HG02798 (cell line): Measurements from ENCODE around the gene RAB24.
"Not testable (repeated sequence)": the region's sequence is repeated elsewhere in the genome, so short reads cannot be mapped to it uniquely, and the experiment has no call there.

Experiments
- ATAC-seq: cut with Tn5 transposase; IDR thresholded peaks from one replicate; pipeline ENCODE4 v1.9.1; 2021; ENCODE audit warnings: mild to moderate bottlenecking; ENCODE audit not compliant: unreplicated experiment, poor library complexity

The RAB24 gene

GRCh38 chr5:177311723-177312648 lies 8.5 kb upstream of the RAB24 start, which contains the start of gene MXD3:
Gene MXD3, minus strand, starts transcription at chr5:177311898. Its CDS starts 68 bp downstream, at chr5:177311830.
- ATAC-seq = peak; percentile 86

GRCh38 chr5:177311392-177311722 lies 7.8 kb upstream of the RAB24 start:
- ATAC-seq = no peak

- ATAC-seq = peak; percentile 25
These were observed 7.4 kb upstream of the RAB24 start for GRCh38 chr5:177310757-177311391.

DNA sequence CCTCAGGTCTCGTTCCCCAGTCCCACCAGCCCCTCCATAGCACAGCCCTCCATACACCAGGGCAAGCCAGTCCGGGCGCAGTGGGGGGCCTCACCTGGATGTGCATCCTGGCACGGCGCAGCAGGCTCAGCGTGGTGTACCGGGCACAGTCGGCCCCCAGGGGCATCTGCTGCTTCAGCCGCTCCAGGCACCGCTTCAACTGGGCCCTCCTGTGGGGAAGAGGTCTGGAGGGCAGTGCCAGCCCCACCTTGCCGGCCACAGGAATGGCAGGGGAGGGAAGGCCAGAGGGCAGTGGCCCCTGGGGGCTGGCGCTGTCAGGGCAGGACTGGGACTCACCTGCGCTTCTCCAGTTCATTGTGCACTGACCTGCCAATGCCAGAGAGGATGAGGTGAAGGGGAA lies 6.8 kb upstream of the RAB24 start:
- no peak for ATAC-seq

DNA sequence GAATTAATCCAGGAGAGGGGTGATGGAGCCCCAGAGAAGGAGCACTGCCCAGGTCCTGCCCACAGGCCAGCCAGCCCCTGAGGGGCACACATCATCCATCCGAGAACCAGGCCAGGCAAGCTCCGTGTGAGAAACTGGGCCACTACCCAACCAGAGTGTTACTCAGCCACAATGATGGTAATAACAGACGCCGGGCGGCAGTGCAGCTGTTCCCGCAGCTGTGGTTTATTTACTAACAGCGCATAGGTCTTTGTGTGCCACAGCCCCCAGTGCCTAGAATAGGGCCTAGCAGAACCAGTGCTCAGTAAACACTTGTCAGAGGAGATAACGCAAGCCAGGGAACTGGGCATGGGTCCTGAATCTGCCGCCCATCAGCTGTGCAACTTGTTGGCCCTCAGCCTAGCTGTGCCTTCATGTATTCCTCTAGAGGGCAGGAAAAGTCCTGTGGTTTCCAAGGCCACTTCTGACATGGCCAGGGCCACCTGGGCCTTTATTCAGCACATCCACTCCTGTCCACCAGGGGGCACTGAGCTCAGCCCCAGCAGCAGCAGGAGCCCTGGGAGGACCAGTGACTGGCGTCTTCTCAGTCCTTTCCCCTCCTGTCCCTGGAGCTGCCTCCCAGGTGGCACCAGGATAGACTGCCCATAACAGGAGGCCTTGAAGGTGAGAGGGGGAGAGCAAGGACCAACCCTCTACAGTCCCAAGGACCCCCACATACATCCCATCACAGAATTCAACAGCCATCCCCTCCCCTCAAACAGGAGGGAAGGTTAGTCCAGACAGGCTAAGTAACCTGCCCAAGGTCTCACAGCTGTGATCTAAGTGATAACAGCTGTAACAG lies 6.1 kb upstream of the RAB24 start:
- ATAC-seq = peak; percentile 15

DNA sequence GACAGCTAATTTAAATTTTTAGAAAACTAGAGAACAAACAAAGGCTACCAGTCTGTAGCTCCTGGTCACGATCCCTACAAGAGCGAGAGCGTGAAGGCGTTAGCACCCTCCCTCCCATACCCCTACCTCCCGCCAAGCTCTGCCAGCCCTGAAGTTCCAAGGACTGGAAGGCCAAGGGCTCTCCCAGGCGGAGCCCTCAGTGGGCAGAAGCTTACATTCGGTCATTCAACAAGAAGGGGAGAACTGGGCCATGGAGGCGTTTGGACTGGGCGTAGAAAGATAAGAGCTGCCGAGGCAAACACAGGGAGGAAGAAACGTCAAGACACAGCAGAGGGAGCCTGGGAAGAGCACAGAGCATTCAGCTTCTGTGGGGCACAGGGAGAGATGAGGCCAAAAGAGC lies 5.2 kb upstream of the RAB24 start:
- no peak for ATAC-seq

DNA sequence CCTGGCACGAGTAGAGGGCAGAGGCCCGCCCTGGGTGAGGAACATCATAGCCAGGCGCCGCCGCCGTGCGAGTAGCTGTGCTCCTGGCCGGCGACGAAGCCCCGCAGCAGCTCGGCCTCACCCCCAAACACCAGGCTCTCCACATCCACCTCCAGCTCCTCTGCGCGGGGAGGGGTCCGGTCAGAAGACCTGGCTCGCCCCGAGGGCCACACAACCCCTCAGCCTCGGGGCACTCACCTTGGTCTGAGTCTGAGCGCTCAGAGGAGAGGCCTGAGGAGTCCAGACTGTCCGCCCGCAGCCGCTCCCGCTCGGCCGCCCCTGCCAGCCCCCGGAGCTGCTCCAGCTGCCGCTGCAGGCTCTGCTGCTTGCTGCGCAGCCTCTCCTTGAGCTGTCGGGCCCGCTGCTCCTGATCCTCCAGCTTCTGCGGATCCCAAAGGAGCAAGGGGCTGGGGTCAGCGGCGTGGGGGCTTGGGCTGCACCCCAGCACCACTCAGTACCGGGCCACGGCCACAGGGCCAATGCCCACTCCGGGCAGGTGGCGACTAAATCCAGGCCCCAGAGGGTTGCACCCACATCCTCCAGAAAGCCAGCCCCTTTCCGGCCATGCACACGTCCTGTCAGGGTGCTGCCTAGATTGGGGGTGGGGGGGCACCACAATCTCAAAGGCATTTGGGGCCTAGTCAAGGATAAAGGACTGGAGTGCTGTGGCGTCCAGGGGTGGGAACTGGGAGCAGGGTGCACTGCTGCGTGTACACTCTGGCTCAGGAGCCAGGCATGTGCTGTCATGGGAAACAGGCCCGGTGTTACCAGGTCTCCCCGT lies 4.2 kb upstream of the RAB24 start:
- ATAC-seq = no peak

GRCh38 chr5:177306674-177307543 lies 3.4 kb upstream of the RAB24 start:
- no peak for ATAC-seq

- ATAC-seq = not testable (repeated sequence)
These were observed 2.7 kb upstream of the RAB24 start for GRCh38 chr5:177306103-177306640.

DNA sequence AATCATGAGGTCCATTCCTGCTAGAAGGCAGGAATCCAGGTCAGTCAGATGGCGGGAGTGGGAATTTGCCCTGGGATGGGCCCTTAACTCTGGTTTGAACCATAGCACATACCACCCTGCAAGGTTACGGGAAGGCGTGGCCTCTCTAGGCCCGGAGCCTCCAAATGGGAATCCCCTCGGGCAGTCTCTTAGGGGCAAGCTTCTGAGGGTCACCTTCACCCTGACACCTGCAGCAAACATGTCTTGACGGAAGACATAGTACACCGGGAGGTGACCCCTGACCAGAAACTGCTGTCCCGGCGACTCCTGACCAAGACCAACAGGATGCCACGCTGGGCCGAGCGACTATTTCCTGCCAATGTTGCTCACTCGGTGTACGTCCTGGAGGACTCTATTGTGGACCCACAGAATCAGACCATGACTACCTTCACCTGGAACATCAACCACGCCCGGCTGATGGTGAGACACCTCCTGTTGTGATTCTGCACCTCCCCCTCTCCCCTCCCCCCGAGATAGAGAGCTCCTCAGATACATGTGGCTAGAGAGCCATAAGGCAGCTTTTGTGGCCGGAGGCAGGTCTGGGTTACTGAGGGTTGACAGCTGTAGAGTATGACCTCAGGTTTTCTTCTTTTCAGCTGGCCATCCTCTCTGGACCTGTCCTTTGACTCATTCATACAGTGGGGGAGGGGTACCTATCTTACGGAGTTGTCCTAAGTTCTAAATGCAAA lies 1.0 kb upstream of the RAB24 start:
- no peak for ATAC-seq

DNA sequence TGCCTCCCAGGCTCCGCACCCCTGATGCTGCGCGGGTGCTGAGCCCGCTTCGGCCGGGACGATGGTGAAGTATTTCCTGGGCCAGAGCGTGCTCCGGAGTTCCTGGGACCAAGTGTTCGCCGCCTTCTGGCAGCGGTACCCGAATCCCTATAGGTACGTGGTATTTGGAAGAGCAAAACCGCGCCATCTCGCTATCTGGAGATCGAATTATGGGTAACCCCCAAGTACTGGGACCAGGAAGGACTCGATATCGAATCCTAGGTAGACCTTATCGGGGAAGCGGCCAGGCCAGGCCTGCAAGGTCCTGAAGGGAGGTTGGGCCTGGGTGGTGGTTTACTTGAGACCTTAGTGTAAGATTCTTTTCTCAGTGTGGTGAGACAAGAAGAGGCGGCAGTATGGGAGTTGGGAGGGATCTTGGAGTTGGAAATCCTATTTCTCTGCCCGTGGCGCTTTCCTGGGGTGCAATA lies 439 bp upstream of the RAB24 start:
- no peak for ATAC-seq

GRCh38 chr5:177302354-177303110 lies 987 bp downstream of the RAB24 start:
- no peak for ATAC-seq

- no peak for ATAC-seq
These were observed 1.9 kb downstream of the RAB24 start for GRCh38 chr5:177301503-177302165.

DNA sequence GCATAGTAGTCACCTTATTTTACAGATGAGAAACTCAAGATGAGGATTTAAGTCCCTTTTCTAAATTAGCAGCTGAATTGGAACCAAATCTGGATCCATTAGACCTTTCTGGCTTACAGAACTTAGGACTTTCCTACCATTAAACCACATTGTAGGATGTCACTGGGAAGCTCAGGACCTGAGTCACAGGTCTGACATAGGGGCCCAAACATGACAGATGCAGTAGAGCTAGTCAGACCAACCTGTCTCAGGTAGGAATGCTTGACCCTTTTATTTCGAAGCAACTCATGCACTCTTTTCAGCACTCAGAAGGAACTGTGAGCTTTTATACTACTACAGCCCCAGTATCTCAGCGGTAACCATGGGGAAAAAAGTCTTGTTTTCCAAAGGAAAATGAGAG lies 2.6 kb downstream of the RAB24 start:
- ATAC-seq = no peak

DNA sequence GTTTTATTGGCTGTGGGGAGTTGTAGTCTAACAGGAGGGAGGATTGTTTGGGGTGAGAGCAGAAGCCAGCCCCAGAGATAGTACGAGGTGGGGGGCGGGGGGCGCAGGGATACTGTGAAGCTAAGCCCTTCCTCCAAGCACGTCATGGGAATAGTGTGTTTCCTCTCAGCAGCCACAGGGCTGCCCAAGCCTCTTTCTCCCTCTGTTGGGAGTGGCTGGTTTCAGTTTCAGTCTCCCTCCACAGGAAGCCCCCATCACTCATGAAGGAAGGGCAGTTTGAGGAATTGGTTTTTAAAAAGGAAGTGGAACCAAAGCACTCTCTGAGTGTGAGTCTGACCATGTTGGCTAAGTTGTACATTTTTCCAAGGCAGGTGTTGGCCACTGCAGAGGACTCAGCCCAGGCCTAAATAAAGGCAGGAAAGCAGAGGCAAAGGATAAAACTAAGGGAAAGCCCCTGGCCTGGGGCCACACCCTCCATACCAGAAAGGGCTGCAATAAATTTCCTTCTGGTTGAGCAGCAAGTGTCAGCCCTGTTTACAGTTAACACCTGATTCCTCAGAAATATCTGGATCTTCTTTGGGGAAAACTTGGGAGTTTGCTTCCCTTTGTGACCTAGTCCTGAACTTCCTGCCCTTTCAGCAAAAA lies 3.2 kb downstream of the RAB24 start:
- ATAC-seq = no peak

DNA sequence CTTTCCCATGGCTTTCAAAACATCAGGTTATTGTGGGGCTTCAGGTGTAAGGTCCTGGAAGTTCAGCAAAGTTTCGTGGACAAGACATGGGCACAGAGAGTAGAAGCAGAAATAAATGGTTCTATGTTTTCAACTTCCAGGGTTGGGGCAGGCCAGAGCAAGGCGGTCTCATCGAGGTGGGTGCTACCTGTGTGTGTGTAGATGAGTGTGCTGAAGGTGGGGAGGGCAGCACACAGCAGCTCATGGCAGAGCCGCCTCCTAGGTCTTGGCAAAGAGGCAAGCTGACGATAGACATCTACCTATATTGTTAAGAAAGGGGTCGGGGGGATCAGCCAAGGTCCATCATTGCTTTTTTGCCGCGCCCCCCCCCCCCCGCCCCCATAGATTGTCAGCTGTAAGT lies 3.8 kb downstream of the RAB24 start:
- ATAC-seq = no peak
